GM18511 (cell line): ENCODE measurements around the gene ZEB1.

ENCODE experiments used
- ATAC-seq: cut with Tn5 transposase; IDR thresholded peaks from one replicate; pipeline ENCODE4 v1.9.1; 2021; ENCODE audit warnings: mild to moderate bottlenecking, moderate library complexity; ENCODE audit not compliant: unreplicated experiment

ZEB1 gene

DNA sequence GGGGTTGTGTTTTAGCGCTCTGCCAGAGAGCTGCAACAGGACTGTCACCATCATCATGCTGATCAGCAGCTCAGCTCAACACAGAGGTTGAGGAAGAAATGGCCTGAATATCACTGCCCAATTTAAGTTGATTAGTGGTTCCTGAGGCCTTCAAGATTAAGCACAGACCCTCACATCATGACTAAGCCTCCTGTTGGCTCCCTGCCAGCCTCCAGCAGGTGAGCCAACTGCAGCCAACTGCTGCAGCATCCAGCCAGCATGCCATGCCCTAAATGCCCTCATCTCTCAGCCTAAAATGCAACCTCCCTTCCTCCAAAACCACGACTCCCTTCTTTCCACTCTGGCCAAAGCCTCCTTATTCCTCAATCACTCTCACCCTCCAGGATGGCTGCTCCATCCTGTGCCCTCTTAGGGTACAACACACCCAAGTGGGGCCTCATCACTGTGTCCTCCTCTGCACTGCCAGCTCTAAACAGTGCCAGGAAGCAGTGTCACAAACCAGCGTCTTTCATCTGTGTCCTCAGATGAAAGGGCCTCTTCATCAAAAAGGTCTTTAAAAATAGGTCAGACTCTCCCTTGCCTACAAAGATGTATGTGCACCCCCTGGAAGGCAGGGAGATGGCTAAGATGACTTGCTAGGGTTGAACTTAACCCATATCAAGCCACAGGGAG is 259.3 kb downstream of the ZEB1 start:
- ATAC-seq: no peak

- ATAC-seq: no peak
These were observed 259.9 kb downstream of the ZEB1 start for GRCh38 chr10:31578951-31579350.
